Body of pancreas (tissue), 4 donors: ENCODE results near the gene RBM22. TPM values are rescaled to one million over a fixed set of nuclear protein-coding genes. Genes with fewer than 3 reads are reported as not detected.

ENCODE experiments used
- ATAC-seq: fragments of 150-250 bp; one replicate; pipeline ENCODE4 v1.9.1; 2016
- DNase-seq, 4 donors: peaks; one replicate each; pipeline ENCODE4 v3.0.0-alpha.2; 2019
- H3K27ac ChIP-seq, 4 donors: fragments of 200-600 bp; sonication (generic); 1 replicate in 3 of 4; 2 replicates in 1 of 4; pipeline versions ENCODE4 v1.5.1 to v1.6.1; 2016 to 2019; ENCODE audit warnings: mild to moderate bottlenecking in 1 of 4, mixed read lengths in 1 of 4, moderate library complexity in 1 of 4
- H3K27me3 ChIP-seq, 2 donors: fragments of 200-600 bp; sonication (generic); one replicate each; pipeline ENCODE4 v1.6.0; 2016; ENCODE audit warnings: mild to moderate bottlenecking in 1 of 2
- H3K36me3 ChIP-seq, 2 donors: fragments of 200-600 bp; sonication (generic); replicated peaks in 1 of 2; 2 replicates each; pipeline ENCODE4 v1.5.1; 2016; ENCODE audit warnings: low read depth in 2 of 2; ENCODE audit not compliant: insufficient read depth in 1 of 2
- H3K4me1 ChIP-seq: fragments of 200-600 bp; sonication (generic); one replicate; pipeline ENCODE4 v1.6.0; 2016
- H3K4me3 ChIP-seq, 2 donors: fragments of 200-600 bp; sonication (generic); 1 replicate in 1 of 2; 2 replicates in 1 of 2; pipeline ENCODE4 v1.5.1; 2016 to 2019
- H3K9me3 ChIP-seq, 3 donors: fragments of 200-600 bp; sonication (generic); 1 replicate in 2 of 3; 2 replicates in 1 of 3; pipeline ENCODE4 v1.5.1; 2016
- POLR2A ChIP-seq, 3 donors: fragments of 450-650 bp; IDR thresholded peaks; one replicate each; pipeline ENCODE4 v1.6.1; 2016; ENCODE audit warnings: antibody characterized with exemption in 3 of 3, mild to moderate bottlenecking in 2 of 3
- WGBS, 2 donors: methylation state at CpG; one replicate each; pipeline ENCODE4 v1.1.5; 2017; 5-methylcytosine and 5-hydroxymethylcytosine counted together
- intact Hi-C: fragments of 100-400 bp; cut with DNase I; formaldehyde crosslinking; loops from one replicate; pipeline ENCODE4 v1.15.1; 2023
- total RNA-seq, 2 donors: library from RNA; depleted of rRNA; stranded (reverse); fragments of >200 nt; gene quantifications; one replicate each; pipeline ENCODE4 v1.1.0, GENCODE V29; 2016
- TF ChIP-seq, protein P1 (sequence below), 7 experiments: fragments of 450-650 bp in 4 of 7; fragments of 200-600 bp in 3 of 7; sonication (generic) in 3 of 7; IDR thresholded peaks; one replicate each; pipeline ENCODE4 v1.5.1; 2016 to 2019; ENCODE audit warnings: antibody characterized with exemption in 7 of 7

RBM22 gene
- total RNA-seq, 2 donors from 2014 or later, result 22.8 to 28.7 TPM

DNA sequence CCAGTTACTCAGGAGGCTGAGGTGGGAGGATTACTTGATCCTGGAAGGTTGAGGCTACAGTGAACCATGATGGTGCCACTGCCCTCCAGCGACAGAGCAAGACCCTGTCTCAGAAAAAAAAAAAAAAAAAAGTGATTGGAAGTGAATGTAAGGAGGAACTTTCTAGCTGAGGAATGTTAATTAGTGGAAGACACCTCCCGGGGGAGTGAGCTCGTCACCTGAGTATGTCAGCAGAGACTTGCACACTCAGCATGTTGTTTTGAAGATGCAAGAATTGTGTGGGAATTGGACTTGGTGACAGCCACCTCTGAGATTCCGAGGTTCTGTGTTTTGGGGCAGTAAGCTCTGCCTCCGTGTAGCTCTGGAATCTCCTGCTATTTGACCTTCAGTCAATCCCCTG lies 56.8 kb downstream of the RBM22 start:
- intact Hi-C loops, result no loop called here
- peak overlapping the region in 3 of 4 donors; percentile 86 to 88 (median 86) for H3K27ac ChIP-seq
- H3K36me3 ChIP-seq, result peaks cover 0 to 5% of the 10 kb centered on the region in 2 donors
- no peak for TF ChIP-seq POLR2A (IDR thresholded peaks at IDR 0.05)
- TF ChIP-seq, protein P1, sequence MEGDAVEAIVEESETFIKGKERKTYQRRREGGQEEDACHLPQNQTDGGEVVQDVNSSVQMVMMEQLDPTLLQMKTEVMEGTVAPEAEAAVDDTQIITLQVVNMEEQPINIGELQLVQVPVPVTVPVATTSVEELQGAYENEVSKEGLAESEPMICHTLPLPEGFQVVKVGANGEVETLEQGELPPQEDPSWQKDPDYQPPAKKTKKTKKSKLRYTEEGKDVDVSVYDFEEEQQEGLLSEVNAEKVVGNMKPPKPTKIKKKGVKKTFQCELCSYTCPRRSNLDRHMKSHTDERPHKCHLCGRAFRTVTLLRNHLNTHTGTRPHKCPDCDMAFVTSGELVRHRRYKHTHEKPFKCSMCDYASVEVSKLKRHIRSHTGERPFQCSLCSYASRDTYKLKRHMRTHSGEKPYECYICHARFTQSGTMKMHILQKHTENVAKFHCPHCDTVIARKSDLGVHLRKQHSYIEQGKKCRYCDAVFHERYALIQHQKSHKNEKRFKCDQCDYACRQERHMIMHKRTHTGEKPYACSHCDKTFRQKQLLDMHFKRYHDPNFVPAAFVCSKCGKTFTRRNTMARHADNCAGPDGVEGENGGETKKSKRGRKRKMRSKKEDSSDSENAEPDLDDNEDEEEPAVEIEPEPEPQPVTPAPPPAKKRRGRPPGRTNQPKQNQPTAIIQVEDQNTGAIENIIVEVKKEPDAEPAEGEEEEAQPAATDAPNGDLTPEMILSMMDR (IDR thresholded peaks at IDR 0.05), result no peak
- H3K4me1 ChIP-seq, result peaks cover 75% of the 10 kb centered on the region
- no peaks in the 10 kb centered on the region for H3K9me3 ChIP-seq
- ATAC-seq (no peak), DNase-seq (no peak)
- H3K27me3 ChIP-seq, result no peaks in the 10 kb centered on the region
- H3K4me3 ChIP-seq, result no peak overlapping the region
- 48 to 62% methylated on average over 5 of the region's 5 CpGs for WGBS, 2 donors

GRCh38 chr5:150642991-150643710 lies 57.7 kb downstream of the RBM22 start:
- intact Hi-C loops, result no loop called here
- ATAC-seq, result no peak
- 79 to 84% methylated on average over 10 to 12 of the region's 12 CpGs for WGBS, 2 donors
- Histone ChIP-seq H3K36me3 (no peaks in the 10 kb centered on the region), H3K4me1 (peaks cover 84% of the 10 kb centered on the region), H3K27me3 (no peaks in the 10 kb centered on the region), H3K4me3 (no peak overlapping the region), H3K9me3 (no peaks in the 10 kb centered on the region), H3K27ac (peak overlapping the region; percentile 86 to 88 (median 86))
- TF ChIP-seq, protein P1 (IDR thresholded peaks at IDR 0.05), result no peak
- TF ChIP-seq POLR2A (IDR thresholded peaks at IDR 0.05), result no peak
- no peak for DNase-seq

GRCh38 chr5:150642567-150642927 lies 58.3 kb downstream of the RBM22 start:
- H3K9me3 ChIP-seq, result no peaks in the 10 kb centered on the region
- WGBS, 2 donors, result 50 to 63% methylated on average over 5 of the region's 5 CpGs
- no peaks in the 10 kb centered on the region for H3K36me3 ChIP-seq
- DNase-seq, result peak; percentile 72 to 86 (median 79)
- TF ChIP-seq, protein P1 (IDR thresholded peaks at IDR 0.05), result no peak
- peak in 1 of 3 donors; percentile 31 for TF ChIP-seq POLR2A (IDR thresholded peaks at IDR 0.05)
- intact Hi-C loops, result no loop called here
- ATAC-seq, result peak; percentile 57
- peak overlapping the region; percentile 86 to 88 (median 86) for H3K27ac ChIP-seq
- H3K4me3 ChIP-seq, result no peak overlapping the region
- no peaks in the 10 kb centered on the region for H3K27me3 ChIP-seq
- peaks cover 84% of the 10 kb centered on the region for H3K4me1 ChIP-seq

DNA sequence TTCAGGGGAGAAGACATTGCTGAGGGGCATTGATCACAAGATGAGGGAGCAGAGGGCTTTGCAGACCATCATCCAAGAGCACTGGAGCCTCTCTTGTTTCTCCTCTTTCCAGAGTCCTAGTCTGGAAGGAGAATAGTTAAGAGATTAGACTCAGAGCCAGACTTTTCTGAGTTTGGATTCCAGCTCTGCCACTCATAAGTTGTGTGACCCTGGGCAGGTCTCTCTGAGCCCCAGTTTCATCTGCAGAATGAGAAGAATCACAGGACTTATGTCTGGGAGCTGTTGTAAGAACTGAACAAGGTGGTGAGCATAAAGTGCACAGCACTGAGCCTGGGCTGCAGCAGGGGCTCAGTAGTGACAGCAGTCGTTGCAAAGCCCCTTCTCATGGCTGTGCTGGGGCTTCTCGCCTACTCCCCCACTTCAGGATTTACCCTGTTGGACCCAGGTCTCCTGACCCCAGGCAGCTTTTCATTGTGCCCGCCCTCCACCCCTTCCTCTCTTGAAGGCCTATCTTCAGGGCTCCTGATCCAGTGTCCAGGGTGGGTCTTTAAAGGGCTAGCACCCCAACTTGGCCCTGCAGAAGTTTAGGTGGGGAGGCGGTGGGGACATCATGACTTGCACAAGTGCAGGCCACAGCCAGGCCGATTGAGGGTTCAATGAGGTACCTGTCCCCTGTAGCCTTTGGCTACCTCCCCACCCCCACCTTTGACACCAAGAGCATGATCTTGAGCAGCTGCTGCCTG lies 58.9 kb downstream of the RBM22 start:
- intact Hi-C loops, result no loop called here
- 64 to 73% methylated on average over 5 of the region's 5 CpGs for WGBS, 2 donors
- Histone ChIP-seq H3K4me3 (no peak overlapping the region), H3K4me1 (peaks cover 87% of the 10 kb centered on the region), H3K9me3 (no peaks in the 10 kb centered on the region), H3K27ac (peak overlapping the region; percentile 86 to 88 (median 86)), H3K27me3 (no peaks in the 10 kb centered on the region), H3K36me3 (no peaks in the 10 kb centered on the region)
- ATAC-seq (no peak), DNase-seq (no peak)
- TF ChIP-seq POLR2A (IDR thresholded peaks at IDR 0.05), result no peak
- TF ChIP-seq, protein P1 (IDR thresholded peaks at IDR 0.05), result no peak
